Measurements from ENCODE around the gene ZNF296. TPM values are rescaled to one million over a fixed set of nuclear protein-coding genes. Genes with fewer than 3 reads are reported as not detected.
"Not testable (repeated sequence)": the region's sequence is repeated elsewhere in the genome, so short reads cannot be mapped to it uniquely, and the experiment has no call there.

The ZNF296 gene
- polyA plus RNA-seq, 3 donors from 2014 or later = 4.0 to 25.6 (median 12.4) TPM

DNA sequence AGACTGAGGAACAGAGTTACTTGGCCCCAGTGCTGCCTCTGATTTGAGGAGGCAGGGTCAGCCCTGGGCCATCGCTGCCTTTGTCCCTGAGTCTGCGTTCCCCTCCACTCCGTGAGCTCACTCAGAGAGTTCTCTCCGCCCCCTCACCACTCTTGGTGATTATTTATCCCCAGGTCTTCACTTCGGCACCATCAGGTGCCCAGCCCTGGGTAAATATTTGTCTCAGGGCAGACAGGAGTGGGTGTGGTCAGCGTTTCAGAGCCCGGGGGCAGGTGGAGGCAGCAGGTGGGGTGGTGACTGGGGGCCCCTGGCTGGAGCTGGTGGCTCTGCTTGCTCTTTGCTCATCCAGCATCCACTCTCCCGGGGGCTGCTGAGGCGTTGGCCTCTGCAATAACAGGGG lies 37.4 kb upstream of the ZNF296 start:
- Mint-ChIP-seq H3K4me3 (no peak overlapping the region), H3K9me3 (no peaks in the 10 kb centered on the region), H3K27ac (no peak overlapping the region), H3K36me3 (no peaks in the 10 kb centered on the region), H3K27me3 (ENCODE audit: low read depth in 3 of 3) (peaks cover 0 to 2% (median under 1%) of the 10 kb centered on the region in 3 donors), H3K4me1 (peaks cover 35 to 41% of the 10 kb centered on the region in 2 donors)
- DNase-seq = no peak

DNA sequence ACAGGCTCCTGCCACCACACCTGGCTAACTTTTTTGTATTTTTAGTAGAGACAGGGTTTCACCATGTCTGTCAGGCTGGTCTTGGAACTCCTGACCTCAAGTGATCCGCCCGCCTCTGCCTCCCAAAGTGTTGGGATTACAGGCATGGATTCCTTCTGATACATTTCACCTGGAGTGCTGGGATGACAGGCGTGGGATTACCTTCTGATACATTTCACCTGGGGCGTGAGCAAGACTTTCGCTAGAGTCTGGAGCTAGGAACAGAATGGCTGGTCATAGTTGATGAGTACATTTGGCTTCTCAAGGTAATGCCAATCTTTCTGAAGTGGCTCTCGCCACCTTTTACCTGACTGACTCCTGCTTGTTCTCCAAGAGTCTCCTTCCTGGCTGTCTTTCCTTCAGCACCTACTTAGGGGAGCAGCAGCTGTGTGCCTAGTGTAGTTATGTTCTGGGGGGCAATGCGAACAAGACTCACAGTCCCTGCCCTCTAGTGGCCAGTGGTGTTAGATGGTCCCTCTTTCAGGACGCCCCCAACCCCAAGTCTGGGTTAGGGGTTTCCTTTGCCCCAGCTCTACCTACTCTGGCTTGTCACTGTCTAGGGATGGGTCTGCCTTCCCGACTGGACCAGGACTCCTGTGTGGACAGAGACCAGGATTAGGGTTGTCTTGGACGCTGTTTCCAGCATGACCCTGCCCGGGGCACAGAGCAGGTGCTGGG lies 36.0 kb upstream of the ZNF296 start:
- Mint-ChIP-seq H3K9me3 (no peaks in the 10 kb centered on the region), H3K27me3 (ENCODE audit: low read depth in 3 of 3) (peaks cover 0 to 2% (median 2%) of the 10 kb centered on the region in 3 donors), H3K36me3 (no peaks in the 10 kb centered on the region), H3K4me1 (peaks cover 26 to 27% of the 10 kb centered on the region in 2 donors), H3K4me3 (no peak overlapping the region), H3K27ac (no peak overlapping the region)
- DNase-seq = no peak

DNA sequence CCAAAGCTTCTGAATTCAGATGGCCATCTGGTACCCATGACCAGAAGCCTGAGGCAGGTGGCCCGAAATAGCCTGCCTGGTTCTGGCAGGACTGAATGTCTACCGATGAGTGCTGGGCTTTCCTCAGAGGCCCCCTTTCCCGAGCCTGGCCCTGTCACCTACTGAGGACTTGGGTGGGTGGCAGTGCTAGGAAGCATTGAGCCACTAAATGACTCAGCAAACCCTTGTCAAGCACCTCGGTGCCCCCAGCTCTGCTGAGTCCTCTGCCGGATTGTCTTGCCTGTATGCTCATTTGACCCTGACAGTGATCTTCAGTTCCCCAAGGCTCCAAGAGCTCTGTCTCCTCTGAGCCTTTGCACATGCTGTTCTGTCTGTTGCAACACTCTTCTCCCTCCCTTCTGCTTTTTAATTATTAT lies 34.6 kb upstream of the ZNF296 start:
- peaks cover 15 to 16% of the 10 kb centered on the region in 2 donors for H3K4me1 Mint-ChIP-seq
- H3K4me3 Mint-ChIP-seq = no peak overlapping the region
- no peak overlapping the region for H3K27ac Mint-ChIP-seq
- H3K27me3 Mint-ChIP-seq (ENCODE audit: low read depth in 3 of 3) = peaks cover 0 to 2% (median 0%) of the 10 kb centered on the region in 3 donors
- H3K9me3 Mint-ChIP-seq = no peaks in the 10 kb centered on the region
- no peak for DNase-seq
- H3K36me3 Mint-ChIP-seq = no peaks in the 10 kb centered on the region

DNA sequence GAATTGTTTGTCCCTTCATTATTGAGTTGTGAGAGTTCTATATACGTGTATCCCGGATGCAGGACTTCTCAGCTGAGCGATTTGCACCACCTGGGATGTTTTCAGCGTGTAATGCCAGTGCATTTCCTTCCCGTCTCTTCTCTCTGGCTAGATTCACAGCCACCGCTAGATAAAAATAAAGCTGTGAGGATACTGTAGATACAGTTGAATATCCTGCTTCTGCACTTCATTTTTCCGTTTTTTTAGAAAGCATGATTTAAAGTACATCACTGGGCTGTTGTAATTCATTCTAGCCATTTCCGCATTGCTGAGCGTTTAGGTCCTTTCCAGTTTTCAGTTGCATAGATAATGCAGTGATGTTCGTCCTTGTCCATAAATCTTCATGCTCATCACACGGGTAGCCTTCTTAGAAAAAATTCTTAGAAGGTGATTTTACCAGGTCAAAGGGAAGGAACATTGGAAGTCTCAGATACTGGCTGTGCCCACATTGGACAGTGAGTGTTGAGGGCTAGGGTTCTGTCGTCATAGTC lies 31.4 kb upstream of the ZNF296 start:
- H3K4me1 Mint-ChIP-seq = peaks cover 33 to 35% of the 10 kb centered on the region in 2 donors
- no peak for DNase-seq
- H3K36me3 Mint-ChIP-seq = no peaks in the 10 kb centered on the region
- no peak overlapping the region for H3K4me3 Mint-ChIP-seq
- peaks cover 0 to 2% (median 0%) of the 10 kb centered on the region in 3 donors for H3K27me3 Mint-ChIP-seq (ENCODE audit: low read depth in 3 of 3)
- no peaks in the 10 kb centered on the region for H3K9me3 Mint-ChIP-seq
- peak overlapping the region in 1 of 6 donors; percentile 34 for H3K27ac Mint-ChIP-seq

DNA sequence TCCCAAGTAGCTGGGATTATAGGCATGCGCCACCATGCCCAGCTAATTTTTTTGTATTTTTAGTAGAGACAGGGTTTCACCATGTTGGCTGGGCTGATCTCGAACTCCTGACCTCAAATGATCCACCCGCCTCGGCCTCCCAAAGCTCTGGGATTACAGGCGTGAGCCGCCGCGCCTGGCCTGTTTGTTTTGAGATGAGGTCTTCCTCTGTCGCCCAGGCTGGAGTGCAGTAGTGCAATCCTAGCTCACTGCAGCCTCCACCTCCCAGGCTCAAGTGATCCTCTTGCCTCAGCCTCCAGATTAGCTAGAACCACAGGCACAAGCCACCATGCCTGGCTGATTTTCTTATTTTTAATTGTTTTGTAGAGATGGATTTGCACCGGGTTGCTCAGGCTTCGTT lies 30.1 kb upstream of the ZNF296 start:
- H3K27me3 Mint-ChIP-seq (ENCODE audit: low read depth in 3 of 3); H3K36me3 Mint-ChIP-seq; DNase-seq; H3K4me3 Mint-ChIP-seq; H3K9me3 Mint-ChIP-seq; H3K27ac Mint-ChIP-seq: not testable (repeated sequence)
- peaks cover 35 to 39% of the 10 kb centered on the region in 2 donors for H3K4me1 Mint-ChIP-seq

DNA sequence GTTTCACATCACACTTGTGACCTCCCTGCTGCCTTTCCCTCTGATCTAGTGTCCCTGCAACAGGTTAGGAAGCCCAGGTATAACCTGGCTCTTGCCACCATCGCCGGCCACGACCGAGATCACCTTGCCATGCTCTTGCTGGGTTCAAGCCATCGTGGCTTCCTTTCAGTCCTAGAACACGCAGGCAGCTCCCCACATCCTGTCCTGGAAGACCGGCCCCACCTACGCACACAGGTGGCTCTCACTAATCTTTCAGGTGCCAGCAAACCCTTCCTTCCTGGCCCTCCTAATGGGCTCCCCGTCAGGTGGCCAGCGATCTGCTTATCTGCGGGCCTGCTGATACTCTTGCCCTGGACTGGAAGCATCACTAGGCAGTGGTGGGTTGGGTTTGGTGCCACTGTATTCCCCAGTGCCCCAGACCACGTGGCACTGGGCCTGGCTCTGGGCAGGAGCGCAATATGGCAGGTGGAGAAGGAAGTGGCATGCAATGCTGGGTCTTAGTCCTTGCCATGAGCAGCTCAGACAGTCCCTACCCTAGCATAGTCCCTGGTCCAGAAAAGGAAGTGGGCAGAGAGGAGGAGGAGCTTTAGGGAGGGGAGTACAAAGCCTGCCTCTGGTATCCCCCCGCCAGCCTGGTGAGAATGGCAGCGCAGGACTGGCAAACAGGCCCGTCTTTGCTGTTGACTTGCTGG lies 28.5 kb upstream of the ZNF296 start:
- Mint-ChIP-seq H3K9me3 (no peaks in the 10 kb centered on the region), H3K27me3 (ENCODE audit: low read depth in 3 of 3) (peaks cover 0 to 2% (median 0%) of the 10 kb centered on the region in 3 donors), H3K4me3 (peak overlapping the region; percentile 33 to 51 (median 38)), H3K4me1 (peaks cover 43 to 45% of the 10 kb centered on the region in 2 donors), H3K36me3 (no peaks in the 10 kb centered on the region), H3K27ac (peak overlapping the region in 5 of 6 donors; percentile 72 to 86 (median 84))
- no peak for DNase-seq

DNA sequence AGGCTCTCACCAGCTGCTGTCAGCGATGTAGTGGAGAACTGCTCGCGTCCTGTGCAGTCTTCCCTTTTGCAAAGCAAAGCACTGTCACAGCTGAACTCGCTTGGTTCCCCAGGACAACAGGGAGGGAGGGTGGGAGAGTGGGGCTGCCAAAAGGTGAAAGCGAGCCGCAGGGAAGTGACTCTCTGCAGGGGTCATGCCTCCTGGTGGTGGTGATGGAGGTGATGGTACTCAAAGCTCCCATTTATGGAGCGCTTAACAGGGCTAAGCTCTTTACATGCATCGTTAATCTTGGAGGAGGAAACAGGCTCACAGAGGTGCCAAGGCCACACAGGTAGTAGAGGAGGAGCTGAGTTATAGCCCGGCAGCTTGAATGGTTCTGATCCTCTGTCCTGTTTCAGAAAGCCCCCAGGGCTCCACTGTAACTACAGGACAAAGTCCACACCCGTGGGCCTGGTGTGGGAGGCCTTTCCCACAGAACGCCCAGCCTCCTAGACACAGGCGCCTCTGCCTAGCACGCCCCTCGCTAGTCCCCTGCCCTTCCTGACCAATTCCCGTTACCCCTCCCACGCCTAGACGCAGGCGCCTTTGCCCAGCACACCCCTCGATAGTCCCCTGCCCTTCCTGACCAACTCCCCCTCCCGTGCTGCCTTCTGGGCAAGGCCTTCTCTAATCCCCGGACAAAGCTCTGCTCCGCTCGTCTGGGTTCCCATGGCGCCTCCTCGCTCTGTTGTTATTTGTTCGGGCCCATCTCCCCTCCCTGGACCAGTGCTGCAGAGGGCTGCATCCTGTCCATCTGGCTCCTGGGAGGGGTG lies 27.4 kb upstream of the ZNF296 start:
- Mint-ChIP-seq H3K27ac (peak overlapping the region in 5 of 6 donors; percentile 72 to 93 (median 86)), H3K4me1 (peaks cover 47 to 55% of the 10 kb centered on the region in 2 donors), H3K36me3 (no peaks in the 10 kb centered on the region), H3K27me3 (ENCODE audit: low read depth in 3 of 3) (peaks cover 0 to 2% (median 0%) of the 10 kb centered on the region in 3 donors), H3K9me3 (no peaks in the 10 kb centered on the region), H3K4me3 (peak overlapping the region; percentile 43 to 69 (median 59))
- no peak for DNase-seq

DNA sequence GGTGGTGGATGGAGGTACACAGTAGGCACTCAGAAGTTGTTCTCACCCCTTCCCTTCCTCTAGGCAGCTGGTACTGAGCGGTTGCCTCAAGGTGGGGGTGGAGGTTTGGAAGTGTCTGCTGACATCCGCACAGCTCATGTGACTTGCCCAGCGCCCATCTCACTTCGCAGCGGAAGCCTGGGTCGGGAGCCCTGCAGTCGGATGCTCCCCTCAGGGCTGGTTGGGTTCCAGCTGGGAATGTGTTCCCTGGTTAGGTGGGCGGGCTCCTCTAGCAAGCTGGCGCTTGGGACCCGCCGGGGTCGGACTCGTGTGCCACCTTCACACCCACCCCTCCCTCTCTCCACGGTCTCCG lies 26.9 kb upstream of the ZNF296 start:
- H3K4me3 Mint-ChIP-seq = peak overlapping the region in 4 of 5 donors; percentile 54 to 65 (median 58)
- H3K36me3 Mint-ChIP-seq = no peaks in the 10 kb centered on the region
- peak overlapping the region in 5 of 6 donors; percentile 85 to 93 (median 86) for H3K27ac Mint-ChIP-seq
- peaks cover 53 to 58% of the 10 kb centered on the region in 2 donors for H3K4me1 Mint-ChIP-seq
- H3K9me3 Mint-ChIP-seq = no peaks in the 10 kb centered on the region
- DNase-seq = peak; percentile 43 to 53 (median 47)
- no peaks in the 10 kb centered on the region for H3K27me3 Mint-ChIP-seq (ENCODE audit: low read depth in 3 of 3)

DNA sequence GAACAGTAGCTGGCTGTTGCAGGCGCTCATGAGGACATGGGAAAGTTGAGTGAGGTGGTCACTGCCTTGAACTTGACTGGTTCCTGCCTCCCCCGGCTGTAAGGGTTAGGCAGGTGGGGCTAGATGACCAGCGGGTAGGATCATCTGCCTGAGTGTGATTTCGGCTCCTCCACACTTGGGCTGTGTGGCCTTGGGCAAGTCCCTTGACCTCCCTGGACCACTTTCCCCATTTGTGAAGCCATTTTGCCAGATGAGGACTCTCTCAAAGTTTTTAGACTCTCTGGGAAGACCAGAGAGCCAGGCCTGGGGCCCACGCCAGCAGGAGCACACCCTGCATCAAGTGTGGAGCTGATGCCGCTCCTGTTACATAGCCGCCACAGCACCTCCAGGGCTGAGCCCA lies 26.2 kb upstream of the ZNF296 start:
- DNase-seq = no peak
- peaks cover 54 to 57% of the 10 kb centered on the region in 2 donors for H3K4me1 Mint-ChIP-seq
- no peaks in the 10 kb centered on the region for H3K9me3 Mint-ChIP-seq
- H3K36me3 Mint-ChIP-seq = no peaks in the 10 kb centered on the region
- H3K27ac Mint-ChIP-seq = peak overlapping the region in 3 of 6 donors; percentile 85 to 93 (median 86)
- no peaks in the 10 kb centered on the region for H3K27me3 Mint-ChIP-seq (ENCODE audit: low read depth in 3 of 3)
- H3K4me3 Mint-ChIP-seq = no peak overlapping the region

DNA sequence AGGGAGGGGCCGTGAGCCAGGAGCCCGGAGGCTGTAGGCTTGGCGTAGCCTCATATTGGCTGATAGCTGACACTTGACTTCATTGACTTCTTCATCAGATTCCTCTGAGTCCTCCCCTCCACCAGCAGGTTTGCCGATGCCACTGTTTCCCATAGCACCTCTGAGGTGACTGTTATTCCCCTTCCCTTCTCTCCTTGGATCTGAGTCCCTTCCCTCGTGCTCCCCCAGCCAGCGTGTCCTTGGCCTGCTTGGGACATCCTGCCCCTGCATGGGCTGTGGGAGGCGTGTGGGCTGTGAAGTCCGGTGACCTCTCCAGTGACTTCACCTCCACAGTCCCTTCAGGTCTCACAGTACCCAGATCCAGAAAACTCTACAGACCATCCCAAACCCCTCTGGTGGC lies 25.5 kb upstream of the ZNF296 start:
- H3K36me3 Mint-ChIP-seq = no peaks in the 10 kb centered on the region
- H3K27ac Mint-ChIP-seq = peak overlapping the region in 1 of 6 donors; percentile 45
- no peak for DNase-seq
- peaks cover 56 to 62% of the 10 kb centered on the region in 2 donors for H3K4me1 Mint-ChIP-seq
- H3K4me3 Mint-ChIP-seq = no peak overlapping the region
- H3K9me3 Mint-ChIP-seq = no peaks in the 10 kb centered on the region
- H3K27me3 Mint-ChIP-seq (ENCODE audit: low read depth in 3 of 3) = no peaks in the 10 kb centered on the region

DNA sequence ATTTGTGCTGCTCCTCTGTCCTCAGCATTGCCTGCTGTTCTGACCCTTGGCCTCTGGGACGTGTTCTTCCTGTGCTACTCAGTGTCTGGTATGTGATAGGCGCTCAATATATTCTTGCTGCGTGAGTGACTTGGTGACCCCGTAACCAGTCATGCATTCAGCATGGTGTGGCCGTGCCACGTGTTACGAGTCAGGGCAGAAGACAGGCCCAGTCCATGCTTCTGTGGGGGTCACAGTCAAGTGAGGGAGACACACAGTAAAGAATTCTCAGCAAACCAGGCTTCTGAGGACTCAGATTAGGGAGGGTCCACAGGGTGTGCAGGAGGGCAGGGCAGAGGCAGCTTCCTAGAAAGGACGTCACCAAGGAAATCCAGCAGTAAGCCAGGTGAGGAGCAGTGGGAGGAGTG lies 24.6 kb upstream of the ZNF296 start:
- no peak overlapping the region for H3K4me3 Mint-ChIP-seq
- no peaks in the 10 kb centered on the region for H3K36me3 Mint-ChIP-seq
- no peak for DNase-seq

DNA sequence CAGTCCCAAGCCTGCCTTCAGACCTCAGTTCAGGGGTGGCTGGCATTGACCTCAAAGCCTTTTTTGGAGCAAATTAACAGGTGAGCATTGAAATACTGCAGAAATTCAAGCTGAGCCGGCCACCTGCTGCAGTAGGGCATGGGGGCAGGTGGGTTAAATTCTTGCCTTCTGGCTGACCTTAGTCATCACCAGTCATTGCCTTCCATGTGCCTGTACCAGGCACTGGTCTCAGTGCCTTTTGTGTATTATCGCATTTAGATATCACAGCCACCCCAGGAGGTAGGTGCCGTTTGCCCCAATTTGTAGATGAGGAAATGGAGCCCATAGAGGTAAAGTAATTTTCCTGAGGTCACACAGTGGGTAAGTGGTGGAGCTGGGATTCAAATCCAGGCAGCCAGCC lies 23.9 kb upstream of the ZNF296 start:
- DNase-seq = no peak
- Mint-ChIP-seq H3K4me1 (peaks cover 64 to 66% of the 10 kb centered on the region in 2 donors), H3K4me3 (no peak overlapping the region), H3K27ac (peak overlapping the region in 2 of 6 donors; percentile 29 to 31), H3K9me3 (no peaks in the 10 kb centered on the region), H3K36me3 (no peaks in the 10 kb centered on the region), H3K27me3 (ENCODE audit: low read depth in 3 of 3) (no peaks in the 10 kb centered on the region)

More for the DNA sequence above, 24.6 kb upstream of the ZNF296 start:
- Mint-ChIP-seq H3K27me3 (ENCODE audit: low read depth in 3 of 3) (no peaks in the 10 kb centered on the region), H3K4me1 (peaks cover 66 to 69% of the 10 kb centered on the region in 2 donors), H3K9me3 (no peaks in the 10 kb centered on the region), H3K27ac (peak overlapping the region in 4 of 6 donors; percentile 20 to 78 (median 40))

DNA sequence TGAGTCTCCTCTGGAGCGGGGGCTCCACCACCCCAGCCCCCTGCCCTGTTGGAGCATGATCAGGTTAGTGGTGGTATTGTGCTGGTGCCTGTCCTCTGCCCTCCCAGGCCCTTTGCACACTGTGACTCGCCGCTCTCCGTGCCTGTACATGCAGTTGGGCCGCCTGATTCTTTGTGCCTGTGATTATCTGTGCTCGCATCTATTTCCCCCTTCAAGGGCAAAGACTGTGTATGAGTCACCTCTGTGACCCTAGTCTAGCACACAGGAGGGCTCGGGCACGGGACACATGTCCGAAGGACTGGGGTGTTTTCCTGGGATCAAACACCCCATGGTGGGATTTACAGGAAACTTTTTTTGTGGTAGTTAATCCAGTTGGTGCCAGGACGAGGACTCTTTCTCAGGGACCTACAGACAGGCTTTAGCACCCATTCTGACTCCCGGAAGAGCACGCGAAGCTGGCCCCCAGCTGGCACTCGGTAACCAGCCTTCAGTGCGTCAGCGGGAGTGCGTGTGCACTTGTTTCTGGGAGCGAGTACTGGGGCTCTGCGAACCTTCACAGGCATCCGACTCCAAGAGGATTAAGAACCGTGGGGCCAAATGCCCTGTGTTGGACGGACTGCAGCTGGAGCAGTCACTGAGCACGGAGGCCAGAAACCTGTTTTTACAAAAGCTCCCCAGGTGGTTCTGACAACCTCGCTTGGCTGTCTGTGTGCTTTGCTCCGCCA lies 23.4 kb upstream of the ZNF296 start:
- peak overlapping the region in 2 of 6 donors; percentile 24 to 59 for H3K27ac Mint-ChIP-seq
- H3K9me3 Mint-ChIP-seq = no peaks in the 10 kb centered on the region
- no peak overlapping the region for H3K4me3 Mint-ChIP-seq
- no peak for DNase-seq
- no peaks in the 10 kb centered on the region for H3K36me3 Mint-ChIP-seq
- H3K27me3 Mint-ChIP-seq (ENCODE audit: low read depth in 3 of 3) = no peaks in the 10 kb centered on the region
- peaks cover 65% of the 10 kb centered on the region in 2 donors for H3K4me1 Mint-ChIP-seq

All from immature natural killer cell (primary cell).